Stimulated activated CD4-positive, alpha-beta T cell treated with anti-CD3 and anti-CD28 coated beads, Interleukin-2, amount 100 ng/mL, for 48 hours (primary cell): ENCODE measurements around the gene MAJIN.
"Not testable (repeated sequence)": the region's sequence is repeated elsewhere in the genome, so short reads cannot be mapped to it uniquely, and the experiment has no call there.

ENCODE experiments used
- DNase-seq, 2 donors: peaks; one replicate each; pipeline ENCODE4 v3.0.0-alpha.2; 2020

MAJIN gene

GRCh38 chr11:64971421-64972233 is at the start of gene MAJIN:
TSS of gene MAJIN (minus strand) at chr11:64972108. CDS start at chr11:64959405, 12,703 bp downstream.
- DNase-seq: peak; percentile 83 to 89

GRCh38 chr11:65021509-65021908 is 49.6 kb upstream of the MAJIN start:
- DNase-seq: no peak

GRCh38 chr11:65021003-65021402 is 49.1 kb upstream of the MAJIN start:
- no peak for DNase-seq

GRCh38 chr11:65019824-65020223 is 47.9 kb upstream of the MAJIN start:
- DNase-seq: no peak

GRCh38 chr11:65017937-65018336 is 46.0 kb upstream of the MAJIN start:
- no peak for DNase-seq

GRCh38 chr11:65016705-65017104 is 44.8 kb upstream of the MAJIN start:
- DNase-seq: no peak

GRCh38 chr11:65014726-65015227 is 42.9 kb upstream of the MAJIN start:
- DNase-seq: no peak

GRCh38 chr11:65013888-65014725 is 42.2 kb upstream of the MAJIN start, which contains the start of gene ARL2:
TSS of gene ARL2 (plus strand) at chr11:65014160. CDS start at chr11:65014208, 48 bp downstream.
- DNase-seq: peak; percentile 76 to 77

- peak; percentile 91 for DNase-seq
Measured at GRCh38 chr11:65013130-65013887, 41.4 kb upstream of the MAJIN start.

- no peak for DNase-seq
Measured at GRCh38 chr11:65008873-65009272, 37.0 kb upstream of the MAJIN start.

- no peak for DNase-seq
Measured at GRCh38 chr11:65008016-65008415, 36.1 kb upstream of the MAJIN start.

- DNase-seq: not testable (repeated sequence)
Measured at GRCh38 chr11:65003968-65004367, 32.1 kb upstream of the MAJIN start.

GRCh38 chr11:65003282-65003681 is 31.4 kb upstream of the MAJIN start:
- DNase-seq: no peak

- no peak for DNase-seq
Measured at GRCh38 chr11:65002706-65003105, 30.8 kb upstream of the MAJIN start.

GRCh38 chr11:64999478-64999877 is 27.6 kb upstream of the MAJIN start:
- DNase-seq: no peak

GRCh38 chr11:64998690-64999431 is 27.0 kb upstream of the MAJIN start:
- no peak for DNase-seq

GRCh38 chr11:64998141-64998540 is 26.2 kb upstream of the MAJIN start:
- peak in 1 of 2 donors; percentile 20 for DNase-seq

- DNase-seq: no peak
Measured at GRCh38 chr11:64996710-64997380, 24.9 kb upstream of the MAJIN start, which contains the start of gene BATF2. TSS of gene BATF2 (minus strand) at chr11:64996971. CDS start at chr11:64996914, 57 bp downstream.

- no peak for DNase-seq
Measured at GRCh38 chr11:64996327-64996709, 24.4 kb upstream of the MAJIN start.

- DNase-seq: no peak
Measured at GRCh38 chr11:64994318-64994717, 22.4 kb upstream of the MAJIN start.

GRCh38 chr11:64990222-64990923 is 18.5 kb upstream of the MAJIN start:
- DNase-seq: no peak
